ENCODE measurements around the gene EME1. TPM values are rescaled to one million over a fixed set of nuclear protein-coding genes. Genes with fewer than 3 reads are reported as not detected.

The EME1 gene
- polyA plus RNA-seq, 1 experiment, result 5.9 TPM

DNA sequence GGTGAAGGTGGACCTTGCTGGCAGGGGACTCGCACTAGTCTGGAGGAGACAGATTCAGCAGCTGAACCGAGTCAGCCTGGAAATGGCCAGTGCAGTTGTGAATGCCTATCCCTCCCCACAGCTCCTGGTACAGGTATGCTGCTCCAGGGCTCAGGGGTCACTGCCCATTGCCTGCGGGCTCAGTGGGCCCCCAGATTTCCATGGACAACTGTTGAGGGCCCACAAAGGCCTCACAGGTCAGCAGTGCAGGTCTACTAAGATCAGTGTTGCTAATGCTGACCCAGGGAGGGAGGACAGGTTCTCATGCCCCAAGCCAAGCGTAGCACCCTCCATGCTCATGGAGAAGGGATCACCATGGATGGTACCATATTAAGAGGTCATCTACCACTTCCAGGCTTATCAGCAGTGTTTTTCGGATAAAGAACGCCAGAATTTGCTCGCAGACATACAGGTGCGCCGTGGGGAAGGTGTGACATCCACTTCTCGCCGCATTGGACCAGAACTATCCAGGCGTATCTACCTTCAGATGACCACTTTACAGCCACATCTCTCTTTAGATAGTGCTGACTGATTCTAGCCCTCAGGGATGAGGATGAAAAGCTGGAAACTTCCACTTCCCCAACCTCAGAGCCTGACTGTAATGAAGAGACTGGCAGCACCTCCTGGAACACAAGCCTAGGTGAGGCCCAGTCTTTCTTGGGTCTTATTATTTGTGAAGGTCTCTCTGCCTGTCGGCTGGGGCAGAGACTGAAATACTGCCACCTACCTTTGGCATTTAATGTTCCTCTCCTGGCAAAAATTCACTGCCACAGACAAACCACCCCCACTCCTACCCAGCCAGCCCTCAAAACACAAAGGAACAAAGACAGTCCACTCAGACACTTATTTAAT lies 7.6 kb downstream of the EME1 start:
- POLR2A ChIA-PET, result no interaction called here
- H3K36me3 ChIP-seq (ENCODE audit: control insufficient read depth, insufficient read depth, low read length), result peaks cover 21% of the 10 kb centered on the region

DNA sequence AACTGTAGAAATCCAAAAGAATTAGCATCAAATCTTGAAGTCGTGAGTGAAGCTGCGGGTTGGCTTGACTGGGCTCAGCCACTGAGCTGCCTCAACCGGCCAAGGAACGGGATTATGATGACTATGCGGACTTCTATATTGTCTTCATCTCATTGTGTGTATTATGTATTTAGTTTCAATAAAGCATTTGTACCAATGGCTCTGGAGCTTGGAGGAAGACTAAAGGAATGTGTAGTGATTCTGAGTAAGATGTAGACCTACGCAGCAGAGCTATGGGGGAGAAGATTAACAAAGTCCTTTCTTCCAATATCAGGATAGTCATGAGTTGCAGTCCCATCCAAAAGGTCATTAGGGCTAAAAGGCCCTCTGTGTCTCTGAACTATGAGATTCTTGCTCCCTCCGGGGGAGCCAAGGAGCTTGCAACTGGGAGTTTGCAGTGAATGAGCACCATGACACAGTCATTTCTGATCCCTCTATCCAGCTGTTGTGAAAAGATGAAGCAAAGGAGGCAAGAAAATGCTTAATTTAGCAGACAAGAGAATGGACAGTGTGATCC lies 8.3 kb downstream of the EME1 start:
- Histone ChIP-seq H3K27me3 (ENCODE audit: control insufficient read depth, insufficient read depth, low read length) (no peaks in the 10 kb centered on the region), H3K4me3 (ENCODE audit: low read depth, low read length) (no peak overlapping the region), H3K36me3 (ENCODE audit: control insufficient read depth, insufficient read depth, low read length) (peaks cover 21% of the 10 kb centered on the region)
- ChIA-PET CTCF (interaction anchor here (0.8 to 2.4 kb wide), 5 partner anchors 10 to 19 kb away, joined by 3 to 11 read pairs (median 5); partner anchors contain the start of gene LRRC59), POLR2A (no interaction called here)
- no peak for DNase-seq (ENCODE audit: low read depth)
- TF ChIP-seq, protein P1, sequence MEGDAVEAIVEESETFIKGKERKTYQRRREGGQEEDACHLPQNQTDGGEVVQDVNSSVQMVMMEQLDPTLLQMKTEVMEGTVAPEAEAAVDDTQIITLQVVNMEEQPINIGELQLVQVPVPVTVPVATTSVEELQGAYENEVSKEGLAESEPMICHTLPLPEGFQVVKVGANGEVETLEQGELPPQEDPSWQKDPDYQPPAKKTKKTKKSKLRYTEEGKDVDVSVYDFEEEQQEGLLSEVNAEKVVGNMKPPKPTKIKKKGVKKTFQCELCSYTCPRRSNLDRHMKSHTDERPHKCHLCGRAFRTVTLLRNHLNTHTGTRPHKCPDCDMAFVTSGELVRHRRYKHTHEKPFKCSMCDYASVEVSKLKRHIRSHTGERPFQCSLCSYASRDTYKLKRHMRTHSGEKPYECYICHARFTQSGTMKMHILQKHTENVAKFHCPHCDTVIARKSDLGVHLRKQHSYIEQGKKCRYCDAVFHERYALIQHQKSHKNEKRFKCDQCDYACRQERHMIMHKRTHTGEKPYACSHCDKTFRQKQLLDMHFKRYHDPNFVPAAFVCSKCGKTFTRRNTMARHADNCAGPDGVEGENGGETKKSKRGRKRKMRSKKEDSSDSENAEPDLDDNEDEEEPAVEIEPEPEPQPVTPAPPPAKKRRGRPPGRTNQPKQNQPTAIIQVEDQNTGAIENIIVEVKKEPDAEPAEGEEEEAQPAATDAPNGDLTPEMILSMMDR (IDR thresholded peaks at IDR 0.05; ENCODE audit: insufficient read depth, low read depth, low read length), result no peak

More for the DNA sequence above, 7.6 kb downstream of the EME1 start:
- TF ChIP-seq, protein P1 (IDR thresholded peaks at IDR 0.05; ENCODE audit: insufficient read depth, low read depth, low read length), result no peak
- no peak overlapping the region for H3K4me3 ChIP-seq (ENCODE audit: low read depth, low read length)
- no peak for DNase-seq (ENCODE audit: low read depth)
- H3K27me3 ChIP-seq (ENCODE audit: control insufficient read depth, insufficient read depth, low read length), result no peaks in the 10 kb centered on the region
- CTCF ChIA-PET, result interaction anchor here (1.6 to 2.4 kb wide), 5 partner anchors 10 to 16 kb away, joined by 3 to 11 read pairs (median 6); partner anchors contain the start of gene LRRC59

DNA sequence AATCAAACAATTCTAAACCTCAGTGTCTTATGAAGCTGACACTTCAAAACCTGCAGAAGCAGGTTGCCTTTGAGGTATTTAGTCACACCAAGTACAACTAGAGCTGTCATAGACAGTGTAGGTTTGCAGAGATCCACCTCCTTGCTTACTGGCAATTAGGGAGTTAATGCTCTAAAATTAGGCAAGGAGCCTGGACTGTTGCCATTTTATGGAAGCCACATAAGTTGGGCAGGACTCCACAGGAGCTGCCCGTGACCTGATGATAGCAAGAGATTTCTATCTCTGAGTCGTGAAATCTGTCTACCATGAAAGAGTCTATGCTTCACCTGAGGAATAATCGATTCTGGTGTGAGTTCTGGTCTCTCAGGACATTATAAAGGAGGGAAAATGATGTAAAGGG lies 8.9 kb downstream of the EME1 start:
- CTCF ChIA-PET, result interaction anchor here (0.8 to 2.4 kb wide), 5 partner anchors 9 to 20 kb away, joined by 3 to 11 read pairs (median 5); partner anchors contain the start of gene LRRC59
- Histone ChIP-seq H3K36me3 (ENCODE audit: control insufficient read depth, insufficient read depth, low read length) (peaks cover 25% of the 10 kb centered on the region), H3K27me3 (ENCODE audit: control insufficient read depth, insufficient read depth, low read length) (no peaks in the 10 kb centered on the region), H3K4me3 (ENCODE audit: low read depth, low read length) (no peak overlapping the region)
- TF ChIP-seq, protein P1 (IDR thresholded peaks at IDR 0.05; ENCODE audit: insufficient read depth, low read depth, low read length), result no peak
- DNase-seq (ENCODE audit: low read depth), result no peak
- POLR2A ChIA-PET, result no interaction called here

DNA sequence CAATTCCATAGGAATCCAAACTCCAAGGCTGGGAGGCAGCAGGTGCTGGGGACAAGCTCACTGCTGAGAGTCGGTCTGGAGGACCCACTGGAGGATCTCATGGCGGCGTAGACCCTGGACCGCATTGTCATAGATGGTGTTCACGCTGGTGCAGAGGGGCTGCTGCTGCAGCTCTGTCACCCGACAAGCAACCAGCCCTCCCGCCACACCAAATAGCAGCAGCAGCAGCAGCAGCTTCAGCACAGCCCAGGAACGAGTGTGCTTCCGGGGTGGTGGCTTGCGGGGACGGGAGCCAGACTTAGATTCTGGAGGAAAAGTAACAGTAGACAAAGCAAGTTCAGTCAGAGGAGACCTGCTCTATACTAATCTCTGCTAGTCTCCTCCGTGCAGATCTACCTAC lies 9.9 kb downstream of the EME1 start:
- CTCF ChIA-PET, result interaction anchor here (2.4 to 3.4 kb wide), 2 partner anchors 8 to 14 kb away, joined by 9 to 18 read pairs; partner anchors contain the start of gene LRRC59
- Histone ChIP-seq H3K36me3 (ENCODE audit: control insufficient read depth, insufficient read depth, low read length) (peaks cover 34% of the 10 kb centered on the region), H3K4me3 (ENCODE audit: low read depth, low read length) (no peak overlapping the region), H3K27me3 (ENCODE audit: control insufficient read depth, insufficient read depth, low read length) (no peaks in the 10 kb centered on the region)
- POLR2A ChIA-PET, result interaction anchor here (0.7 kb wide), 1 partner anchor 14 kb away, joined by 3 read pairs; no protein-coding TSS in a partner anchor
- TF ChIP-seq, protein P1 (IDR thresholded peaks at IDR 0.05; ENCODE audit: insufficient read depth, low read depth, low read length), result no peak
- DNase-seq (ENCODE audit: low read depth), result no peak

DNA sequence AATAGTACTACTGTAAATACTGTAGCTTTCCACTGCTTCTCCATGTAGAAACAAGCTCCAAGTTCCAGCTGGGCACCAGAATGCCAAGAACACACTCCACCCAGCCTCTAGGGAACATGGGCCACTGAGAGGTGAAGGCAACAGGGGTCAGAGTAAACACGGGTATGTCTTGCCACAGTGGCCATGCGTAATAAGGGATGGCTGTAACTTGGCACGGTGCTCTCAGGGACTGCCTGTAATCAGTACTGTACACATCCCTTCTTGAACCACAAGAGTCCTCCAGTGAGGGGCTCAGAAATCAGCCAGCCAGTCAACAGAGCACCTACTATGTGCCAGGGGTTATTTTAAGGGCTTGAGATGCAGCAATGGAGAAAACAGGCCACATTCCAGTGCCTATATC lies 13.5 kb downstream of the EME1 start:
- CTCF ChIA-PET, result interaction anchor here (0.6 kb wide), 1 partner anchor 542 kb away, joined by 3 read pairs; no protein-coding TSS in a partner anchor
- H3K27me3 ChIP-seq (ENCODE audit: control insufficient read depth, insufficient read depth, low read length), result no peaks in the 10 kb centered on the region
- no peak overlapping the region for H3K4me3 ChIP-seq (ENCODE audit: low read depth, low read length)
- TF ChIP-seq, protein P1 (IDR thresholded peaks at IDR 0.05; ENCODE audit: insufficient read depth, low read depth, low read length), result no peak
- no peak for DNase-seq (ENCODE audit: low read depth)
- peaks cover 47% of the 10 kb centered on the region for H3K36me3 ChIP-seq (ENCODE audit: control insufficient read depth, insufficient read depth, low read length)
- POLR2A ChIA-PET, result no interaction called here

Measured in BJ (cell line).